Adrenal gland (tissue), 12 donors: ENCODE measurements around the gene CEP128. TPM values are rescaled to one million over a fixed set of nuclear protein-coding genes. Genes with fewer than 3 reads are reported as not detected.

ENCODE experiments used
- DNase-seq, 7 donors: peaks; one replicate each; pipeline ENCODE4 v3.0.0-alpha.2; 2019 to 2020
- H3K27ac ChIP-seq, 5 donors: fragments of 200-600 bp; sonication (generic) in 4 of 5; 1 replicate in 3 of 5; 2 replicates in 2 of 5; pipeline versions ENCODE4 v1.5.1 to v1.8.0; 2016 to 2020; ENCODE audit warnings: mild to moderate bottlenecking in 1 of 5
- H3K27me3 ChIP-seq: fragments of 200-600 bp; 2 replicates; pipeline ENCODE4 v1.8.0; 2021
- H3K36me3 ChIP-seq, 2 donors: fragments of 200-600 bp; replicated peaks in 1 of 2; 1 replicate in 1 of 2; 2 replicates in 1 of 2; pipeline versions ENCODE4 v1.5.1 to v1.8.0; 2018 to 2022
- H3K4me1 ChIP-seq, 2 donors: fragments of 200-600 bp; replicated peaks in 1 of 2; 1 replicate in 1 of 2; 2 replicates in 1 of 2; pipeline versions ENCODE4 v1.5.1 to v1.8.0; 2018 to 2021
- H3K4me3 ChIP-seq, 4 donors: fragments of 200-600 bp; sonication (generic) in 3 of 4; one replicate each; pipeline ENCODE4 v1.5.1; 2016 to 2018
- H3K9me3 ChIP-seq, 3 donors: fragments of 200-600 bp; sonication (generic) in 1 of 3; replicated peaks in 1 of 3; 1 replicate in 2 of 3; 2 replicates in 1 of 3; pipeline versions ENCODE4 v1.5.1 to v1.8.0; 2016 to 2021
- POLR2A ChIP-seq, 2 donors: fragments of 450-650 bp; IDR thresholded peaks; one replicate each; pipeline ENCODE4 v1.6.1; 2017; ENCODE audit warnings: antibody characterized with exemption in 2 of 2, mild to moderate bottlenecking in 2 of 2, moderate library complexity in 1 of 2
- WGBS, 4 donors: extraction: QIAGEN DNeasy Blood & Tissue Kit in 2 of 4; methylation state at CpG; one replicate each; pipeline versions ENCODE4 v1.1.5 to v1.1.7; 2013 to 2017; 5-methylcytosine and 5-hydroxymethylcytosine counted together
- intact Hi-C, 2 donors: fragments of 100-400 bp; cut with DNase I; formaldehyde crosslinking; loops; one replicate each; pipeline versions ENCODE4 v1.14.1 to v1.15.0; 2022 to 2023
- polyA plus RNA-seq, 3 donors: library from polyadenylated mRNA; stranded (reverse); fragments of 200-250 nt in 2 of 3; fragments of 350-450 nt in 1 of 3; fragmentation: Illumina TruSeq in 1 of 3; extraction: RNeasy Lipid Tissue Mini Kit (QIAGEN cat#74804) in 1 of 3; gene quantifications; one replicate each; pipeline ENCODE4 v1.2.3, GENCODE V29; 2013 to 2014
- total RNA-seq, 9 donors: library from RNA; depleted of rRNA in 4 of 9; stranded (reverse); fragments of >200 nt in 4 of 9; fragments of 120-200 nt in 1 of 9; fragmentation: NEBNext Ultra II Directional in 1 of 9; extraction: Animal tissue kit (Norgen Biotek cat#: 25700) in 1 of 9; gene quantifications; one replicate each; pipeline versions ENCODE4 v1.1.0 to v1.2.4, GENCODE V29; 2013 to 2023
- TF ChIP-seq, protein P1 (sequence below), 6 experiments: fragments of 450-650 bp in 4 of 6; fragments of 200-600 bp in 2 of 6; sonication (generic) in 1 of 6; IDR thresholded peaks; 1 replicate in 5 of 6; 2 replicates in 1 of 6; pipeline versions ENCODE4 v1.5.1 to v1.8.0; 2016 to 2021; ENCODE audit warnings: antibody characterized with exemption in 6 of 6, mild to moderate bottlenecking in 2 of 6, moderate library complexity in 1 of 6
- donor health status: healthy with polysubstance abuse.
- donor health status: Bipolar disorder and iron deficiency.
- donor health status: DM: yes; HTN: yes; CAD: no.
- donor health status: DM: no; HTN: no; CAD: no.
- donor health status: DM: no; HTN: no; CAD: no.
- donor health status: DM: yes; HTN: yes; CAD: no.

CEP128 gene
- total and polyA plus RNA-seq, 12 donors, result 1.1 to 5.2 (median 3.1) TPM

DNA sequence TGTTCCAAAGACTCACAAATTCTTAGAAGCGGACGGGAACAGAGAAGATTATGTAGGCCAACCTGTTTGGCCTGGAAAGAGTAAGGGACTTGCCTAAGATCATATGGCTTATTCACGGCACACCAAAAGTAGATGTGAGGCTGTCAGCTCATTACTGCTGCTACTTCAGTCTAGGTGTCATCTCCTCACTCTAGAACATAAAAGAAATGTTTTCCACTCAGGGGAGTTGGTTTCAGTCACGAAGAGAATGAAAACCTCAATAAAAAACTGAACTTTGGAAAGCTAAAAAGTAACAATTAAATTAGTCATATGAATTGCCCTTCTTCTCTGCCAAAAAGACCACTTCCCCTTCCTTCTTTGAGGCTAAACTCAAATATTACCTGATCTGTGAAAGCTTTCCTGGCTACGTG, 658 bp upstream of the CEP128 start:
- 22 to 44% (median 31%) methylated on average over 5 of the region's 5 CpGs for WGBS, 4 donors
- H3K27ac ChIP-seq, result peak overlapping the region in 1 of 5 donors; percentile 41
- intact Hi-C loops, result no loop called here

DNA sequence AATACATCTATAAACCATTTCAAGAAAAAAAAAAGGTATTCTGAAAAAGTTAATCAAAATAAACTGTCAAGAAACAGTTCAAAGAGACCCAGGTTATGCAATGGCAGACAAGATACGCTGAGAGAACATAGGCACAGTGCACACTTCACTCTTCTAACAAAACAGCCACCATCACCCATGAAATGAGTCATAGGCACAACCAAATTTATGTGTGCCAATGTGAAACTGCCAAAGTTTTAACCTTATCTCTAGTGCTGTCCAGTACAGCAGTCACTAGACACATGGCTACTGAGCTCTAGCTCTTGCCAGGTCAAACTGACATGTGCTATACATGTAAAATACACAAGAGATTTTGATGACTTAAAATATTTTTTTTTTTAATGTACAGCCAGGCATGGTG, 1.4 kb downstream of the CEP128 start:
- no peaks in the 10 kb centered on the region for H3K9me3 ChIP-seq
- no peak overlapping the region for H3K27ac ChIP-seq
- intact Hi-C loops, result no loop called here
- TF ChIP-seq, protein P1, sequence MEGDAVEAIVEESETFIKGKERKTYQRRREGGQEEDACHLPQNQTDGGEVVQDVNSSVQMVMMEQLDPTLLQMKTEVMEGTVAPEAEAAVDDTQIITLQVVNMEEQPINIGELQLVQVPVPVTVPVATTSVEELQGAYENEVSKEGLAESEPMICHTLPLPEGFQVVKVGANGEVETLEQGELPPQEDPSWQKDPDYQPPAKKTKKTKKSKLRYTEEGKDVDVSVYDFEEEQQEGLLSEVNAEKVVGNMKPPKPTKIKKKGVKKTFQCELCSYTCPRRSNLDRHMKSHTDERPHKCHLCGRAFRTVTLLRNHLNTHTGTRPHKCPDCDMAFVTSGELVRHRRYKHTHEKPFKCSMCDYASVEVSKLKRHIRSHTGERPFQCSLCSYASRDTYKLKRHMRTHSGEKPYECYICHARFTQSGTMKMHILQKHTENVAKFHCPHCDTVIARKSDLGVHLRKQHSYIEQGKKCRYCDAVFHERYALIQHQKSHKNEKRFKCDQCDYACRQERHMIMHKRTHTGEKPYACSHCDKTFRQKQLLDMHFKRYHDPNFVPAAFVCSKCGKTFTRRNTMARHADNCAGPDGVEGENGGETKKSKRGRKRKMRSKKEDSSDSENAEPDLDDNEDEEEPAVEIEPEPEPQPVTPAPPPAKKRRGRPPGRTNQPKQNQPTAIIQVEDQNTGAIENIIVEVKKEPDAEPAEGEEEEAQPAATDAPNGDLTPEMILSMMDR (IDR thresholded peaks at IDR 0.05), result no peak
- no peak for TF ChIP-seq POLR2A (IDR thresholded peaks at IDR 0.05)
- no peaks in the 10 kb centered on the region for H3K27me3 ChIP-seq
- H3K4me3 ChIP-seq, result no peak overlapping the region
- DNase-seq, result no peak
- no peaks in the 10 kb centered on the region for H3K36me3 ChIP-seq
- peaks cover 6 to 10% of the 10 kb centered on the region in 2 donors for H3K4me1 ChIP-seq
- 58 to 79% (median 68%) methylated on average over 1 of the region's 1 CpG for WGBS, 4 donors

More for the DNA sequence above, 658 bp upstream of the CEP128 start:
- Histone ChIP-seq H3K27me3 (no peaks in the 10 kb centered on the region), H3K4me3 (peak overlapping the region in 2 of 4 donors; percentile 60 to 75), H3K36me3 (no peaks in the 10 kb centered on the region), H3K9me3 (no peaks in the 10 kb centered on the region), H3K4me1 (peaks cover 6 to 10% of the 10 kb centered on the region in 2 donors)
- no peak for TF ChIP-seq POLR2A (IDR thresholded peaks at IDR 0.05)
- TF ChIP-seq, protein P1 (IDR thresholded peaks at IDR 0.05), result no peak
- no peak for DNase-seq

DNA sequence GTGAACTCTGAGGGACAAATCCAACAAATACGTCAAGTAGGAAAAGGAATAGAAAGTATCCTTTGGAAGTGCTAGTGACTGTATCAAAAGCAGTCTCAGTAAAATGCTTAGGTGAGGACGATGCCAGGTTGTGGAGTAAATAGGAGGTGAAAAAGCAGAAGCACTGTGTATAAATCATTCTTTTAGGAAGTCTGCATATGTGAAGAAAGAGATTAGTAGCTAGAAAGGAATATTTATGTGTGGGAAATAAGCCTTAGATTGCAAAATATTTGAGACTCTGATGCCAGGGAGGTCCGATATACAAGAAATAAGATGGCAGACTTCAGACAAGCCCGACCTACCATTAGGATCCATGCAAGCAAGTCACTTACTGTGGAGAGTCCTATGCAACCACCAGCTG, 7.9 kb downstream of the CEP128 start:
- no peaks in the 10 kb centered on the region for H3K36me3 ChIP-seq
- H3K27ac ChIP-seq, result no peak overlapping the region
- H3K4me1 ChIP-seq, result no peaks in the 10 kb centered on the region
- no peaks in the 10 kb centered on the region for H3K27me3 ChIP-seq
- H3K9me3 ChIP-seq, result no peaks in the 10 kb centered on the region
- WGBS, 4 donors, result 64 to 84% (median 75%) methylated on average over 4 of the region's 4 CpGs
- H3K4me3 ChIP-seq, result no peak overlapping the region
- intact Hi-C loops, result no loop called here
- no peak for DNase-seq
- TF ChIP-seq, protein P1 (IDR thresholded peaks at IDR 0.05), result no peak
- no peak for TF ChIP-seq POLR2A (IDR thresholded peaks at IDR 0.05)

DNA sequence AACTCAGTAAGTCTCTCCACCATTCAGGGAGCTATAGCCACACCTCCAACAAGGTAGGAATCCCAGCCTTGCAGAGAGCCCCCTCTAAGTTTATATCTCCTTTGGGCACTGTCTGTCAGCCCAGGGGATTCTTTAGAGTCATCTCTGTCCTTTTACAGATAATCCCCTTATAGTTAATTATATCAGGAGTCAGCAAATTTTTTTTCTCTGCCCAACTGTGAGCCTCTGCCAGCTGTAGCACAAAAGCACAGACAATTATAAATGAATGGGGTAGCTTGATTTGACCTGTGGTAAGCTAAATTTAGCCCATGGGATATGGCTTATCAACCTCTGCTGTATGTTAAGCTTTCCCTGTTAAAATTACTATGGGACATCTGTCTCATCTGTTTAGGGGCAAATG, 8.3 kb downstream of the CEP128 start:
- Histone ChIP-seq H3K36me3 (no peaks in the 10 kb centered on the region), H3K27ac (no peak overlapping the region), H3K4me1 (no peaks in the 10 kb centered on the region), H3K27me3 (no peaks in the 10 kb centered on the region), H3K4me3 (no peak overlapping the region), H3K9me3 (no peaks in the 10 kb centered on the region)
- no peak for DNase-seq
- no peak for TF ChIP-seq POLR2A (IDR thresholded peaks at IDR 0.05)
- TF ChIP-seq, protein P1 (IDR thresholded peaks at IDR 0.05), result no peak
- intact Hi-C loops, result no loop called here
